ENCODE data around the gene SLC24A1. TPM values are rescaled to one million over a fixed set of nuclear protein-coding genes. Genes with fewer than 3 reads are reported as not detected.

SLC24A1 gene
- total RNA-seq, 4 donors from 2014 or later = 5.8 to 11.5 (median 7.6) TPM

GRCh38 chr15:65631503-65631902 is 9.8 kb downstream of the SLC24A1 start:
- no peak for TF ChIP-seq CTCF (IDR thresholded peaks at IDR 0.05)
- no peak for DNase-seq (ENCODE audit: low spot score)
- no peak for ATAC-seq (ENCODE audit: low FRiP score)

GRCh38 chr15:65632780-65633375 is 11.1 kb downstream of the SLC24A1 start:
- no peak for DNase-seq (ENCODE audit: low spot score)
- no peak for TF ChIP-seq CTCF (IDR thresholded peaks at IDR 0.05)

GRCh38 chr15:65633752-65634151 is 12.0 kb downstream of the SLC24A1 start:
- no peak for ATAC-seq (ENCODE audit: low FRiP score)
- DNase-seq (ENCODE audit: low spot score) = no peak
- TF ChIP-seq CTCF (IDR thresholded peaks at IDR 0.05) = no peak

More at GRCh38 chr15:65632780-65633375, 11.1 kb downstream of the SLC24A1 start:
- no peak for ATAC-seq (ENCODE audit: low FRiP score)

GRCh38 chr15:65634356-65634755 is 12.6 kb downstream of the SLC24A1 start:
- DNase-seq (ENCODE audit: low spot score) = no peak
- ATAC-seq (ENCODE audit: low FRiP score) = no peak
- TF ChIP-seq CTCF (IDR thresholded peaks at IDR 0.05) = no peak

GRCh38 chr15:65638109-65638508 is 16.4 kb downstream of the SLC24A1 start:
- DNase-seq (ENCODE audit: low spot score) = no peak
- no peak for ATAC-seq (ENCODE audit: low FRiP score)
- TF ChIP-seq CTCF (IDR thresholded peaks at IDR 0.05) = no peak

DNA sequence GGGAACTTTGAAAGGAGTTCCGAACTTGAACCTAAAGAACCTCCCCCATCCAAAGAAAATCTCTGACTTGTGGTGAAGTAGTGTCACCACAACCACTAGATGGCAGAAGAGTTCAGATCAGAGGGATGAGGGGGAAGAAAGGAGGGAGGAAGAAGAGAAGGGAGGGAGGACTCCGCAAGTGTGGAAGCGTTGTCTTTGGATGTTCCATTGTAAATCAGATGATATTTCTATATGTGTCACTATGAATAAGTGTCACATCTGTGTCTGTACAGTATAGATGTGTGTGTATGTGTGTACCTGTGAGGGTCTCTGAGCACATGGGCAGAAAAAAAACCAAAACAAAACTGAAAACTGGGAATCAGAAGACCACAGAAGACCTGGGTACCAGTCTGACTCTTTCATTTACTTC is 16.9 kb downstream of the SLC24A1 start:
- peak; percentile 58 for ATAC-seq (ENCODE audit: low FRiP score)
- peak in 1 of 3 donors; percentile 18 for TF ChIP-seq CTCF (IDR thresholded peaks at IDR 0.05)
- no peak for DNase-seq (ENCODE audit: low spot score)

GRCh38 chr15:65639509-65639908 is 17.8 kb downstream of the SLC24A1 start:
- ATAC-seq (ENCODE audit: low FRiP score) (no peak), DNase-seq (ENCODE audit: low spot score) (no peak)
- no peak for TF ChIP-seq CTCF (IDR thresholded peaks at IDR 0.05)

Measured in omental fat pad (tissue), 4 donors.